Measurements from ENCODE around the gene FHOD3.

DNA sequence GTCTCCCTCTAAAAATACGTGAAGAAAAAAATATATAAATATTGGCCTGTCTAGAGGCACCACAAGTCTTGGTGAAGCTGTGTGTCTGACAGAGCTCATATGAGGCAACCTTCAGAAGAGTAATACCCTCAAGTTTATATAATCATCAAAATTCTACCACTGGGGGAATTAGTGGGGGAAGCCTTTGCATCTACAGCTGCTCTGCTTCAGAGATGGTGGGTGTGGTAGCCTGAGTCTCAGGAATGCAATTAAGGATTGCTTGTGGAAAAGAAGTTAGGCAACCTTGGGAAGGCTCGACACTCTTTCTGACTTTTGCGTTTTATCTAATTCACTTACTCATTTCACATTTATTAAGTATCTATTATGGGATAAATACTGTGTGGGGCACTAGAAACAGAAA lies 513.9 kb downstream of the FHOD3 start:
- TF ChIP-seq CEBPB (IDR thresholded peaks at IDR 0.05; ENCODE audit: low read depth, low read length), result no peak
- TF ChIP-seq TAF7 (optimal IDR thresholded peaks at IDR 0.05; ENCODE audit: borderline replicate concordance, low read depth, low read length), result no peak
- no peak for TF ChIP-seq HDAC6 (IDR thresholded peaks at IDR 0.05; ENCODE audit: low read depth, low read length)
- no peak for TF ChIP-seq EP300 (IDR thresholded peaks at IDR 0.05; ENCODE audit: borderline replicate concordance in 1 of 2, low read depth in 2 of 2, low read length in 2 of 2)
- no peak for TF ChIP-seq MAX (IDR thresholded peaks at IDR 0.05)
